Measurements from ENCODE around the gene SCMH1.

GRCh38 chr1:40978886-40979240, 263.2 kb downstream of the SCMH1 start:
- TF ChIP-seq CTCF (IDR thresholded peaks at IDR 0.05) (no peak), POLR2A (IDR thresholded peaks at IDR 0.05) (no peak)

All from uterus (tissue), 2 donors.